Measurements from ENCODE around the gene LDB2. TPM values are rescaled to one million over a fixed set of nuclear protein-coding genes. Genes with fewer than 3 reads are reported as not detected.

Gene LDB2
- total and polyA plus RNA-seq, 2 of the 8 experiments (the other 6 are each of a cell fraction or from before 2014, with no cell fraction given), result 57.0 to 140 TPM

DNA sequence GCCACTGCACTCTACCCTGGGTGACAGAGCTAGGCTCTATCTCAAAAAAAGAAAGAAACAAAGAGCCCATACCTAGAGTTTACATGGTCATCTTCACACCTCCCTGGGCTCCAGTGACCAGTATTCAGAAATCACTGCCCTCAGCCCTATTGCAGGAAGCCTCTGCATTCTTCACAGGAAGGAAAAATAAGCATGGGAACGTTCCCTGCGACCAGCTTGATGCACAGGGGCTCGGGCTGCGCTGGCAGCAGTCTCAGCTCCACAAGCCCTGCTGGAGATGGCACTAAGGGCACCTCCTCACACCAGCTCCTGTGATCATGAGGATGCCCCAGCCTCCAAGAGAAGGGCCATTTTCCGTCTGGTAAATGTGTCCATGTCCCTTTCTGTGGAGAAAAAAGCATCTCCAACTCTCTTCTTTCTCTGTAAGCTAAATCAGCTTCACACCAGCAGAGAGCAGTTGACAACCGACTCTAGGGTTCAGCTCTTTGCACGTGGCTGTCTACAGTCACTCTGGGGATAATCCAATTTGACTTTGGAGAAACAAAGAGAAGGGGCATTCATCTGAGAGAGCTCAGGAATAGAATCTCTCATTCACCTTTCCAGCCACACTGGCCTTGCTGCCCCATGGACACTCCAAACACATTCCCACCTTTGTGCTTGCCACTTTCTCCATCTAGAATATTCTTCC is 33.1 kb downstream of the LDB2 start:
- no peak overlapping the region for H2AK5ac ChIP-seq (ENCODE audit: low read depth, low read length)
- POLR2A ChIA-PET (ENCODE audit: partially characterized antibody), result interaction anchor here (0.6 to 1.3 kb wide), 2 partner anchors 9 to 80 kb away, joined by 3 to 5 read pairs; no protein-coding TSS in a partner anchor
- TF ChIP-seq SUZ12 (IDR thresholded peaks at IDR 0.05; ENCODE audit: low read length) (no peak), POLR2AphosphoS5 (IDR thresholded peaks at IDR 0.05; ENCODE audit: low read depth, low read length) (no peak), CHD1 (IDR thresholded peaks at IDR 0.05; ENCODE audit: low read depth, low read length) (no peak), SAP30 (IDR thresholded peaks at IDR 0.05; ENCODE audit: insufficient read depth, insufficient replicate concordance, low read length) (no peak), RFX5 (IDR thresholded peaks at IDR 0.05; ENCODE audit: borderline replicate concordance, low read depth, low read length) (no peak), CHD2 (IDR thresholded peaks at IDR 0.05; ENCODE audit: low read length) (no peak), HDAC6 (IDR thresholded peaks at IDR 0.05; ENCODE audit: low read depth, low read length) (no peak), CTBP2 (IDR thresholded peaks at IDR 0.05; ENCODE audit: borderline replicate concordance, insufficient read depth, insufficient read length, low read length) (no peak), TAF7 (optimal IDR thresholded peaks at IDR 0.05; ENCODE audit: borderline replicate concordance, low read depth, low read length) (no peak), SP2 (IDR thresholded peaks at IDR 0.05; ENCODE audit: low read length) (no peak)
- TF ChIP-seq, protein P1, sequence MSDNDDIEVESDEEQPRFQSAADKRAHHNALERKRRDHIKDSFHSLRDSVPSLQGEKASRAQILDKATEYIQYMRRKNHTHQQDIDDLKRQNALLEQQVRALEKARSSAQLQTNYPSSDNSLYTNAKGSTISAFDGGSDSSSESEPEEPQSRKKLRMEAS (IDR thresholded peaks at IDR 0.05), result no peak
- TF ChIP-seq, protein P2, sequence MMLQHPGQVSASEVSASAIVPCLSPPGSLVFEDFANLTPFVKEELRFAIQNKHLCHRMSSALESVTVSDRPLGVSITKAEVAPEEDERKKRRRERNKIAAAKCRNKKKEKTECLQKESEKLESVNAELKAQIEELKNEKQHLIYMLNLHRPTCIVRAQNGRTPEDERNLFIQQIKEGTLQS (IDR thresholded peaks at IDR 0.05; ENCODE audit: insufficient read depth, low read depth, low read length), result no peak

More for the DNA sequence above, 33.1 kb downstream of the LDB2 start:
- H2BK12ac ChIP-seq (ENCODE audit: low read depth, low read length), result no peak overlapping the region
- H4K8ac ChIP-seq (ENCODE audit: extremely low read depth, insufficient read depth, low read length), result no peak overlapping the region; the same call in 1 of the 2 replicates
- H4K20me1 ChIP-seq (replicated peaks in 1 of 2; ENCODE audit: control insufficient read depth in 1 of 2, insufficient read depth in 2 of 2, low read length in 2 of 2), result no peaks in the 10 kb centered on the region
- H3K9ac ChIP-seq (replicated peaks in 1 of 4; ENCODE audit: extremely low read depth in 1 of 4, low read depth in 3 of 4, low read length in 3 of 4), result no peak overlapping the region
- no peak overlapping the region for H3K23ac ChIP-seq (ENCODE audit: insufficient read length)
- DNase-seq (ENCODE audit: low read depth in 1 of 2, low spot score in 2 of 2), result no peak
- no peak overlapping the region for H3K4ac ChIP-seq (replicated peaks; ENCODE audit: insufficient read length, low read depth, low read length)
- peaks cover 2% of the 10 kb centered on the region; the same call in 1 of the 2 replicates for H3K23me2 ChIP-seq (ENCODE audit: low read depth, low read length)
- no peaks in the 10 kb centered on the region for H3K36me3 ChIP-seq (ENCODE audit: control insufficient read depth in 2 of 4, insufficient read depth in 4 of 4, low read length in 3 of 4)
- WGBS, 2 experiments (ENCODE audit: extremely low coverage in 1 of 2, insufficient coverage in 1 of 2, insufficient read length in 1 of 2, insufficient replicate concordance in 2 of 2, low coverage in 1 of 2, low lambda C conversion rate in 2 of 2, missing lambda C conversion rate in 1 of 2), result 94% methylated on average over 7 of the region's 7 CpGs; no CpG with 5 or more reads in 1 of the 2 experiments
- H3K56ac ChIP-seq (replicated peaks; ENCODE audit: insufficient read length, low read depth, low read length), result no peak overlapping the region
- CTCF ChIA-PET (ENCODE audit: partially characterized antibody), result interaction anchor here (0.9 to 2.2 kb wide), 7 partner anchors 18 to 95 kb away, joined by 3 to 7 read pairs (median 4); no protein-coding TSS in a partner anchor
- H3K14ac ChIP-seq (ENCODE audit: insufficient read length), result no peak overlapping the region
- H3K4me3 ChIP-seq (ENCODE audit: extremely low read depth in 1 of 4, insufficient read depth in 2 of 4, low read depth in 3 of 4, low read length in 4 of 4), result no peak overlapping the region
- H3K18ac ChIP-seq (ENCODE audit: extremely low read depth, low read length), result peak overlapping the region; percentile 38; the same call in 1 of the 2 replicates
- H4K5ac ChIP-seq (ENCODE audit: insufficient read length, low read depth, low read length), result no peak overlapping the region
- no peak overlapping the region for H2BK5ac ChIP-seq (ENCODE audit: low read depth, low read length)
- no peak for FAIRE-seq
- no peak overlapping the region for H2BK120ac ChIP-seq (replicated peaks; ENCODE audit: low read depth, low read length)
- no peaks in the 10 kb centered on the region for H3K27me3 ChIP-seq (replicated peaks in 1 of 4; ENCODE audit: control insufficient read depth in 3 of 4, extremely low read depth in 1 of 4, insufficient read depth in 3 of 4, low read length in 3 of 4)
- peaks cover 0 to 10% (median 4%) of the 10 kb centered on the region in 4 experiments; a peak in 4 of 7 replicates for H3K4me1 ChIP-seq (replicated peaks in 1 of 4; ENCODE audit: control insufficient read depth in 3 of 4, insufficient read depth in 4 of 4, low read length in 3 of 4)
- no peak overlapping the region for H2AFZ ChIP-seq (ENCODE audit: low read length)
- no peak overlapping the region for H2BK20ac ChIP-seq (ENCODE audit: low read length)
- H3K79me2 ChIP-seq (ENCODE audit: control insufficient read depth in 1 of 2, insufficient read depth in 2 of 2, low read length in 2 of 2), result peaks cover 4 to 48% of the 10 kb centered on the region in 2 experiments; a peak in 2 of 4 replicates
- no peaks in the 10 kb centered on the region for H3K9me3 ChIP-seq (ENCODE audit: insufficient read depth in 2 of 2, low read depth in 1 of 2, low read length in 1 of 2)
- H3K4me2 ChIP-seq (ENCODE audit: insufficient read depth in 1 of 2, low read depth in 2 of 2, low read length in 2 of 2), result no peak overlapping the region
- H3K27ac ChIP-seq (ENCODE audit: low read depth, low read length), result no peak overlapping the region
- no peak overlapping the region for H4K91ac ChIP-seq (replicated peaks; ENCODE audit: insufficient read length, low read length)
- peak overlapping the region; percentile 67; the same call in 1 of the 2 replicates for H2BK15ac ChIP-seq (ENCODE audit: low read length)
- no peaks in the 10 kb centered on the region for H3K79me1 ChIP-seq (ENCODE audit: low read depth, low read length)

Measured in H1 (cell line).